Measurements from ENCODE around the gene SAPCD2. TPM values are rescaled to one million over a fixed set of nuclear protein-coding genes. Genes with fewer than 3 reads are reported as not detected.
A peak's percentile ranks its signal among the peaks of the same experiment; 100 is the strongest.

Gene SAPCD2
- total and polyA plus RNA-seq, 2 experiments from 2014 or later: 13.4 to 60.3 TPM

GRCh38 chr9:137055385-137056364 lies 14.7 kb downstream of the SAPCD2 start:
- Histone ChIP-seq H3K4me1 (ENCODE audit: insufficient read depth) (no peaks in the 10 kb centered on the region), H3K27ac (ENCODE audit: low read depth) (no peak overlapping the region), H4K20me1 (replicated peaks; ENCODE audit: insufficient read depth) (no peaks in the 10 kb centered on the region), H3K27me3 (ENCODE audit: insufficient read depth) (peaks cover 34% of the 10 kb centered on the region), H3K9me2 (ENCODE audit: insufficient read depth) (no peaks in the 10 kb centered on the region), H3F3A (replicated peaks; ENCODE audit: low read depth) (0 out of 2 replicates have a peak, but pooled peaks cover 2% of the 10 kb centered on the region), H3K36me3 (ENCODE audit: insufficient read depth) (no peaks in the 10 kb centered on the region), H3K79me2 (replicated peaks; ENCODE audit: insufficient read depth) (no peaks in the 10 kb centered on the region), H3K4me2 (no peak overlapping the region), H3K4me3 (no peak overlapping the region), H2AFZ (no peak overlapping the region)
- no peaks in the 10 kb centered on the region for H3K36me3 Mint-ChIP-seq (ENCODE audit: low read depth)
- no peak for DNase-seq (ENCODE audit: low spot score)
- no peak overlapping the region for H3K27ac Mint-ChIP-seq
- peaks cover 38% of the 10 kb centered on the region for H3K27me3 Mint-ChIP-seq (ENCODE audit: insufficient read depth, low read depth, poor library complexity)
- TF ChIP-seq CREB1 (CRISPR knock-in tag; IDR thresholded peaks at IDR 0.05; ENCODE audit: low read depth) (no peak), EZH2 (IDR thresholded peaks at IDR 0.05; ENCODE audit: low read depth, unreplicated experiment) (no peak), NANOG (IDR thresholded peaks at IDR 0.05; ENCODE audit: borderline replicate concordance) (no peak), ZNF331 (CRISPR knock-in tag; IDR thresholded peaks at IDR 0.05; ENCODE audit: low read depth) (no peak), JUNB (IDR thresholded peaks at IDR 0.05; ENCODE audit: unreplicated experiment) (no peak), REST (IDR thresholded peaks at IDR 0.05; ENCODE audit: unreplicated experiment) (no peak), ZNF462 (CRISPR knock-in tag; IDR thresholded peaks at IDR 0.05) (no peak), STAT1 (IDR thresholded peaks at IDR 0.05; ENCODE audit: unreplicated experiment) (no peak), POLR2AphosphoS5 (IDR thresholded peaks at IDR 0.05; ENCODE audit: low read depth) (no peak)
- no peaks in the 10 kb centered on the region for H3K9me3 Mint-ChIP-seq
- peaks cover 2% of the 10 kb centered on the region; the same call in 1 of the 3 replicates for H3K4me1 Mint-ChIP-seq
- H3K4me3 Mint-ChIP-seq: no peak overlapping the region
- peak; percentile 12 for ATAC-seq
